Measurements from ENCODE around the gene SLC5A2.

SLC5A2 gene

DNA sequence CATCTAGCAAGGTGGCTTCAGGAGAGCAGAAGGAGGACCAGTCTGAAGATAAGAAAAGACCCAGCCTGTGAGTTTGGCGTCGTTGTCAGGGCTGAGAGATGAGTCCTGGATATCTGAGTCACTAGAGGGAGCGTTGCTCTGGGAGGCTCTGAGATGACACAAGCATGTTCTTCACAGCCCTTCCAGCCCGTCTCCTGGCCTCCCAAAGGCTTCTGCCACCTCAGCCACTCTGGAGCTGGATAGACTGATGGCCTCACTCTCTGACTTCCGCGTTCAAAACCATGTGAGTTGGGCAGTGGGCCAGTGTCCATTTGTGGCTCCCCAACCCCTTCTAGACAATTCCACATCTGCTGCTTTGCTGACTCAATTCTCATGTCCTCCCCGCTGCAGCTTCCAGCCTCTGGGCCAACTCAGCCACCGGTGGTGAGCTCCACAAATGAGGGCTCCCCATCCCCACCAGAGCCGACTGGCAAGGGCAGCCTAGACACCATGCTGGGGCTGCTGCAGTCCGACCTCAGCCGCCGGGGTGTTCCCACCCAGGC lies 8.7 kb upstream of the SLC5A2 start:
- no peaks in the 10 kb centered on the region for H3K9me3 Mint-ChIP-seq
- peaks cover 24% of the 10 kb centered on the region for H3K36me3 Mint-ChIP-seq (ENCODE audit: low read depth)
- TF ChIP-seq, protein P1, sequence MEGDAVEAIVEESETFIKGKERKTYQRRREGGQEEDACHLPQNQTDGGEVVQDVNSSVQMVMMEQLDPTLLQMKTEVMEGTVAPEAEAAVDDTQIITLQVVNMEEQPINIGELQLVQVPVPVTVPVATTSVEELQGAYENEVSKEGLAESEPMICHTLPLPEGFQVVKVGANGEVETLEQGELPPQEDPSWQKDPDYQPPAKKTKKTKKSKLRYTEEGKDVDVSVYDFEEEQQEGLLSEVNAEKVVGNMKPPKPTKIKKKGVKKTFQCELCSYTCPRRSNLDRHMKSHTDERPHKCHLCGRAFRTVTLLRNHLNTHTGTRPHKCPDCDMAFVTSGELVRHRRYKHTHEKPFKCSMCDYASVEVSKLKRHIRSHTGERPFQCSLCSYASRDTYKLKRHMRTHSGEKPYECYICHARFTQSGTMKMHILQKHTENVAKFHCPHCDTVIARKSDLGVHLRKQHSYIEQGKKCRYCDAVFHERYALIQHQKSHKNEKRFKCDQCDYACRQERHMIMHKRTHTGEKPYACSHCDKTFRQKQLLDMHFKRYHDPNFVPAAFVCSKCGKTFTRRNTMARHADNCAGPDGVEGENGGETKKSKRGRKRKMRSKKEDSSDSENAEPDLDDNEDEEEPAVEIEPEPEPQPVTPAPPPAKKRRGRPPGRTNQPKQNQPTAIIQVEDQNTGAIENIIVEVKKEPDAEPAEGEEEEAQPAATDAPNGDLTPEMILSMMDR (IDR thresholded peaks at IDR 0.05; ENCODE audit: unreplicated experiment in 3 of 3) = no peak
- H3K27ac Mint-ChIP-seq = no peak overlapping the region
- peaks cover 28% of the 10 kb centered on the region for H3K4me1 Mint-ChIP-seq
- H3K4me3 Mint-ChIP-seq = peak overlapping the region; percentile 44 to 91 (median 74)
- peaks cover 39% of the 10 kb centered on the region for H3K27me3 Mint-ChIP-seq (ENCODE audit: low read depth)

DNA sequence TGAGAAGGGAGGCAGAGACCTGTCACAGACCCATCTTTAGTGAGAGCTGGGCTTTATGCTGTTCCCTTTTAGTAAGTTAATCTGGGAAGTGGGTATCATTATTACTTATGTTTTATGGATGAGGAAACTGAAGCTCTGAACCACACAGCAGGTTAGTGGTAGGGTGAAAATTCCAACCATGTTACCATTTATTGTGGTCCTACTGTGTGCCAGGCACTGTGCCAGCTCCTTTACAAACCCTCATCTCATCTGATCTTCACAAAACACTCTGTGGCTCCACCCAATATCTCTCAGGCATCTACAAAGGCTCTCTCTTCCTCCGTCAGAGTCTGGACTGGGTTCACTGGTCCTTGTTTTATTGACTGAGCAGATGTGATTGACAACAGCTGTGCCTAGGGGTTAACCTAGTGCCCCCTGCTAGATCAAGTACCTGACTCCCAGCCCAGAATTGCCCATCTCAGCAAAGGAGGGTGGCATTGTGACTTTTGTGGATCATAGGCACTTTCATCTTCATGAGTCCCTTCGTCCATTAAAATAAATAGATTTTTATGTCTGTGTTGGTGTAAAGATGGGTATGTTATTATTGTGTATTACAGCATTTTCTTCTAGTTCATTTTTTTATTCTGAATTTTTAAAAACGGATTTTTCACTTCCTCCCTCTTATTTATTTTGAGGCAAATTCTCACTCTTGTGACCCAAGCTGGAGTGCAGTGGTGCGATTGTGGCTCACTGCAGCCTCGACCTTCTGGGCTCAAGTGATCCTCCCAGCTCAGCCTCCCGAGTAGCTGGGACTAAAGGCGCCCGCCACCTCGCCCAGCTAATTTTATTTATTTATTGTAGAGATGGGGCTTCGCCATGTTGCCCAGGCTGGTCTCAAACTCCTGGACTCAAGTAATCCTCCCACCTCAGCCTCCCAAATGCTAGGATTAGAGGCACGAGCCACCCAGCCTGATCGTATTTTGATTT lies 7.9 kb upstream of the SLC5A2 start:
- H3K27ac Mint-ChIP-seq = no peak overlapping the region
- H3K27me3 Mint-ChIP-seq (ENCODE audit: low read depth) = peaks cover 45% of the 10 kb centered on the region
- H3K36me3 Mint-ChIP-seq (ENCODE audit: low read depth) = peaks cover 24% of the 10 kb centered on the region
- peaks cover 28% of the 10 kb centered on the region for H3K4me1 Mint-ChIP-seq
- no peaks in the 10 kb centered on the region for H3K9me3 Mint-ChIP-seq
- H3K4me3 Mint-ChIP-seq = peak overlapping the region; percentile 50 to 74 (median 50)
- TF ChIP-seq, protein P1 (IDR thresholded peaks at IDR 0.05; ENCODE audit: unreplicated experiment in 3 of 3) = no peak

DNA sequence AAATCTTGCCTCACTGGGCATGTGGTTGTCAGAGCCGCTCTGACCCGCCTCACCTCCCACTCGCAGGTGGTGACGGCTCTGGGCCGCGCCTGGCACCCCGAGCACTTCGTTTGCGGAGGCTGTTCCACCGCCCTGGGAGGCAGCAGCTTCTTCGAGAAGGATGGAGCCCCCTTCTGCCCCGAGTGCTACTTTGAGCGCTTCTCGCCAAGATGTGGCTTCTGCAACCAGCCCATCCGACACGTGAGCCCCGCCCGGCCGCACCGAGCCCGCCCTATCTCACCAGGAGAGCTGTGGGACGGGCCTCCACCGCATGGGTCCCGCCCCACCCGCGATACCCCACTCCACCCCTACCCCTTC lies 7.0 kb upstream of the SLC5A2 start:
- Mint-ChIP-seq H3K4me1 (peaks cover 32% of the 10 kb centered on the region), H3K9me3 (no peaks in the 10 kb centered on the region), H3K27me3 (ENCODE audit: low read depth) (peaks cover 44% of the 10 kb centered on the region), H3K27ac (peak overlapping the region in 2 of 3 experiments; percentile 29 to 63), H3K4me3 (peak overlapping the region; percentile 22 to 77 (median 76)), H3K36me3 (ENCODE audit: low read depth) (peaks cover 24% of the 10 kb centered on the region)
- TF ChIP-seq, protein P1 (IDR thresholded peaks at IDR 0.05; ENCODE audit: unreplicated experiment in 3 of 3) = no peak

DNA sequence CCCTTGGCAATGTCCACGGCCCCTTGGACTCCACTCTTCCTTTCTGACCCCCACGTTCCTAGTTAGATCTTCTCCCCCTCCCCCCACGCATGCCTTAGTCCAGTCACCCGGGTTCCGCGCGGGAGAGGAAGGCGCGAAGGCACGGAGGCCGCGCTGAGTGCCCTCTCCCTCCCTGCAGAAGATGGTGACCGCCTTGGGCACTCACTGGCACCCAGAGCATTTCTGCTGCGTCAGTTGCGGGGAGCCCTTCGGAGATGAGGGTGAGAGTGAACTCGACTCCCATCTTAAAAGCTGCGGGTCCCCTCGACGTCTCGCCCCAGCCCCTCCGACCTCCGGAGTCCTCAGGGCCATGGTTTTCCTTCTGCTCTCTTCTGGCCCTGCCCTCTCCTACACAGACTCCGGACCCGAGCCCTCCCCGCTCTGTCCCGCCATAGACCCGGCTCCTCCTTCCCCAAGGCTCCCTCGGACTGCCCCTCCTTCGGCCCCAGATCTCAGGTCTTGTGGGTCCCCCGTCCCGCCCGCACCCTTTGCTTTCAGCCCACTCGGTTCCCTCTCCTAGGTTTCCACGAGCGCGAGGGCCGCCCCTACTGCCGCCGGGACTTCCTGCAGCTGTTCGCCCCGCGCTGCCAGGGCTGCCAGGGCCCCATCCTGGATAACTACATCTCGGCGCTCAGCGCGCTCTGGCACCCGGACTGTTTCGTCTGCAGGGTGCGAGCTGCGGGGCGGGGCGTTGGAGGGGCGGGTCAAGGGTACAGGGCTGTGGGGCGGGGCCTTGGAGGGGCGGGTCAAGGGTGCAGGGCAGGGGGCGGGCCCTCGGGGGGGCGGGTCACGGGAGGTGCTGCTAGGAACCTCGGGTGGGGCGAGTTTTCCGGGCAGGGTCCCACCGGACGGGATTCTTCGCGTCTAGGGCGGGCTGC lies 6.4 kb upstream of the SLC5A2 start:
- Mint-ChIP-seq H3K4me1 (peaks cover 26% of the 10 kb centered on the region), H3K36me3 (ENCODE audit: low read depth) (peaks cover 24% of the 10 kb centered on the region), H3K27me3 (ENCODE audit: low read depth) (peaks cover 41% of the 10 kb centered on the region), H3K4me3 (peak overlapping the region; percentile 35 to 77 (median 77)), H3K9me3 (no peaks in the 10 kb centered on the region), H3K27ac (peak overlapping the region; percentile 29 to 90 (median 39))
- TF ChIP-seq, protein P1 (IDR thresholded peaks at IDR 0.05; ENCODE audit: unreplicated experiment in 3 of 3) = no peak

DNA sequence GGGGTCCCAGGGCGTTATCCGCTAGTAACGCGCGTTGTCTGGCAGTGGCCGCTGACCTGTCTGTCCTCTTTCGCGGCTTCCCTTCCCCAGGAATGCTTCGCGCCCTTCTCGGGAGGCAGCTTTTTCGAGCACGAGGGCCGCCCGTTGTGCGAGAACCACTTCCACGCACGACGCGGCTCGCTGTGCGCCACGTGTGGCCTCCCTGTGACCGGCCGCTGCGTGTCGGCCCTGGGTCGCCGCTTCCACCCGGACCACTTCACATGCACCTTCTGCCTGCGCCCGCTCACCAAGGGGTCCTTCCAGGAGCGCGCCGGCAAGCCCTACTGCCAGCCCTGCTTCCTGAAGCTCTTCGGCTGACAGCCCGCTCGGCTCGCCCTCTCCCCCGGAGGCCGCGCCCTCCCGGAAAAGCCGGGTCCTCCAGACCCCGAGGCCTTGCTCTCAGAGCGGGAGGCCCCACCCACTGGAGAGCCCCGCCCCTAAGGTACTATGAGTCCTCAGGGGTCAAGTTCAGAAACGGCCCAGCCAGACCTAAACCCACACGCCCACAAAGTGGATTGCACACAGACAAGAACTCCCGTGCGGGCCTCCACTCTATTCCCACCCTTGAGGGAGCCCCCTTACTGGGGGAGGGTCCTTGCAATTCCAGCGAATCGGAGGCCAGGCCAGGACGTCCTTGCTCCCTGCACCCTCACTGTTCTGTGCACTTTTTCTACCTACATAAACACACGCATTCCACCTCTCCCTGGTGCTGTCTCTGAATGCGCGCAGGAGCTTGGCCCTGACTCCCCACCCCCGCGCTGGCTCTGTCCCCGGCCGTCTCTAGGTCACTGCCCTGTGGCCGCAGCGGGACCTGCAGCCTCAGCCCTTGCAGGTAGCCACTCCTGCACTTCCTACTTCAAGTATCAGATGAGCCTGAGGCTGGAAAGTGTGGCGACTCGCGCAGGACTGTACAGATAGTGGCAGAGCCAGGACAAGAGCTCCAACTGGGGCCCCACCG lies 5.4 kb upstream of the SLC5A2 start:
- H3K4me3 Mint-ChIP-seq = peak overlapping the region; percentile 54 to 77 (median 77)
- H3K27me3 Mint-ChIP-seq (ENCODE audit: low read depth) = peaks cover 48% of the 10 kb centered on the region
- H3K4me1 Mint-ChIP-seq = peaks cover 23% of the 10 kb centered on the region
- H3K36me3 Mint-ChIP-seq (ENCODE audit: low read depth) = peaks cover 24% of the 10 kb centered on the region
- TF ChIP-seq, protein P1 (IDR thresholded peaks at IDR 0.05; ENCODE audit: unreplicated experiment in 3 of 3) = peak; percentile 19 to 33 (median 32)
- no peaks in the 10 kb centered on the region for H3K9me3 Mint-ChIP-seq
- peak overlapping the region; percentile 27 to 90 (median 43) for H3K27ac Mint-ChIP-seq
